Esophagus muscularis mucosa (tissue), 4 donors: Measurements from ENCODE around the gene SLC4A2. TPM values are rescaled to one million over a fixed set of nuclear protein-coding genes. Genes with fewer than 3 reads are reported as not detected.

Experiments
- DNase-seq: peaks from one replicate; pipeline ENCODE4 v3.0.0-alpha.2; 2017; ENCODE audit errors: extremely low spot score
- H3K27ac ChIP-seq, 4 donors: fragments of 200-600 bp; sonication (generic); replicated peaks in 1 of 4; 1 replicate in 3 of 4; 2 replicates in 1 of 4; pipeline ENCODE4 v1.5.1; 2016 to 2019; ENCODE audit warnings: mild to moderate bottlenecking in 1 of 4
- H3K27me3 ChIP-seq, 4 donors: fragments of 200-600 bp; sonication (generic); one replicate each; pipeline versions ENCODE4 v1.5.1 to v1.6.0; 2016 to 2019
- H3K36me3 ChIP-seq, 4 donors: fragments of 200-600 bp; sonication (generic); one replicate each; pipeline ENCODE4 v1.5.1; 2016 to 2019
- H3K4me1 ChIP-seq, 4 donors: fragments of 200-600 bp; sonication (generic); one replicate each; pipeline ENCODE4 v1.5.1; 2016 to 2019
- H3K4me3 ChIP-seq, 4 donors: fragments of 200-600 bp; sonication (generic); 1 replicate in 2 of 4; 2 replicates in 2 of 4; pipeline ENCODE4 v1.5.1; 2016 to 2019; ENCODE audit warnings: mild to moderate bottlenecking in 4 of 4, moderate library complexity in 1 of 4
- H3K9me3 ChIP-seq, 4 donors: fragments of 200-600 bp; sonication (generic); 1 replicate in 3 of 4; 2 replicates in 1 of 4; pipeline ENCODE4 v1.5.1; 2016 to 2019
- EP300 ChIP-seq: sonication (generic); formaldehyde crosslinking; IDR thresholded peaks from one replicate; pipeline ENCODE4 v1.6.1; 2017; ENCODE audit warnings: antibody characterized with exemption
- POLR2A ChIP-seq: fragments of 450-650 bp; IDR thresholded peaks from one replicate; pipeline ENCODE4 v1.6.1; 2017; ENCODE audit warnings: antibody characterized with exemption, moderate library complexity, mild to moderate bottlenecking, low read depth
- POLR2AphosphoS5 ChIP-seq, 2 donors: sonication (generic); formaldehyde crosslinking; IDR thresholded peaks; one replicate each; pipeline ENCODE4 v1.6.1; 2017; ENCODE audit warnings: antibody characterized with exemption in 2 of 2
- WGBS: methylation state at CpG from one replicate; pipeline ENCODE4 v1.1.5; 2018; 5-methylcytosine and 5-hydroxymethylcytosine counted together
- intact Hi-C: fragments of 100-400 bp; cut with DNase I; formaldehyde crosslinking; loops from one replicate; pipeline ENCODE4 v1.15.1; 2023
- total RNA-seq, 4 donors: library from RNA; depleted of rRNA; stranded (reverse); fragments of >200 nt; gene quantifications; one replicate each; pipeline versions ENCODE4 v1.1.0 to v1.2.1, GENCODE V29; 2016
- TF ChIP-seq, protein P1 (sequence below), 3 experiments: fragments of 200-600 bp in 2 of 3; fragments of 450-650 bp in 1 of 3; sonication (generic) in 2 of 3; IDR thresholded peaks; one replicate each; pipeline ENCODE4 v1.5.1; 2017 to 2019; ENCODE audit warnings: antibody characterized with exemption in 3 of 3, mild to moderate bottlenecking in 2 of 3, moderate library complexity in 1 of 3

The SLC4A2 gene
- total RNA-seq, 4 donors from 2014 or later: 96.8 to 165 (median 122) TPM

DNA sequence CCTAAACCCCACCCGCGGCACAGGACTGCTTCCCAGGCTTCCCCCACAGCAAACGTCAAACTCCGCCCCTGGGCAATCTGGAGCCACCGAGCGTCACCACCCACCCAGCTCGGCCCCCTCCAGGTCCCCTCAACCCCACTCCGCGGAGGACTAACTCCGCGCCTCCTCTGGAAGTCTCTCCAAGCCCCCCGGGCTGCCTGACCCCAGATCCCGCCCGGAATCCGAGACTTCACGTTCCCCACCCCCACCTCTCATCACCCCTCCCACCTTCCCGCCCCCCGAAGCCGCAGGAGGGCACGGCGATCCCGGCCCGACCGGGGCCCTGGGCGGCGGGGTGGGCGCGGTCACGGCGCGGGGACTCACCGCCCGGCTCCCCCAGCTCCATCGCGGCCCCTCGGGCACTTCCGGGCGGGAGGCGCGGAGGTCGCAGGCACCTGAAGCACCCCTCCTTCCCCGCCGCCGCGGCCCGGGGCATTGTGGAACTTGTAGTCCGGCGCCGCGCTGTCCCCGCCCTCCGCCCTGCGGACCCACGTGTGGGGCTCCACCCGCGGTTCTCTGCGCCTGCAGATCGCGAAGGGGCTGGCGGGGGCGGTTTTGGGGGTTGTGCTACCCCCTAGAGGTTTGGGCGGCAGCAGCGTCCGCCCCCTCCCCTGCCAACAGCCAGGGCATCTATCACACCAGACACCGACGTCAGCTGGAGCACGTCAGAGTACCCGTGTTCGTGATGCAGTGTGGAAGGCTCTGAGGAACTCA lies 23.9 kb downstream of the SLC4A2 start, which contains the start of gene TMUB1:
TSS of gene TMUB1 (minus strand) at position 423 of the 753 bp plus-strand sequence. CDS start 930 bp downstream, outside the sequence.
- Histone ChIP-seq H3K9me3 (no peaks in the 10 kb centered on the region), H3K27me3 (no peaks in the 10 kb centered on the region), H3K36me3 (peaks cover 0 to 2% (median 0%) of the 10 kb centered on the region in 4 donors), H3K27ac (peak within 1 kb of the TSS; percentile 89 to 99 (median 94)), H3K4me3 (peak within 1 kb of the TSS; percentile 66 to 89 (median 82)), H3K4me1 (peaks cover 57 to 69% (median 64%) of the 10 kb centered on the region in 4 donors)
- intact Hi-C loops: no loop called here
- DNase-seq: no peak
- 2% methylated on average over 13 of the region's 69 CpGs for WGBS
- TF ChIP-seq POLR2A: peak; percentile 40
- no peak for TF ChIP-seq EP300
- TF ChIP-seq, protein P1, sequence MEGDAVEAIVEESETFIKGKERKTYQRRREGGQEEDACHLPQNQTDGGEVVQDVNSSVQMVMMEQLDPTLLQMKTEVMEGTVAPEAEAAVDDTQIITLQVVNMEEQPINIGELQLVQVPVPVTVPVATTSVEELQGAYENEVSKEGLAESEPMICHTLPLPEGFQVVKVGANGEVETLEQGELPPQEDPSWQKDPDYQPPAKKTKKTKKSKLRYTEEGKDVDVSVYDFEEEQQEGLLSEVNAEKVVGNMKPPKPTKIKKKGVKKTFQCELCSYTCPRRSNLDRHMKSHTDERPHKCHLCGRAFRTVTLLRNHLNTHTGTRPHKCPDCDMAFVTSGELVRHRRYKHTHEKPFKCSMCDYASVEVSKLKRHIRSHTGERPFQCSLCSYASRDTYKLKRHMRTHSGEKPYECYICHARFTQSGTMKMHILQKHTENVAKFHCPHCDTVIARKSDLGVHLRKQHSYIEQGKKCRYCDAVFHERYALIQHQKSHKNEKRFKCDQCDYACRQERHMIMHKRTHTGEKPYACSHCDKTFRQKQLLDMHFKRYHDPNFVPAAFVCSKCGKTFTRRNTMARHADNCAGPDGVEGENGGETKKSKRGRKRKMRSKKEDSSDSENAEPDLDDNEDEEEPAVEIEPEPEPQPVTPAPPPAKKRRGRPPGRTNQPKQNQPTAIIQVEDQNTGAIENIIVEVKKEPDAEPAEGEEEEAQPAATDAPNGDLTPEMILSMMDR (IDR thresholded peaks at IDR 0.05): peak in 1 of 3 experiments; percentile 7
- peak; percentile 66 to 77 for TF ChIP-seq POLR2AphosphoS5 (IDR thresholded peaks at IDR 0.05)

DNA sequence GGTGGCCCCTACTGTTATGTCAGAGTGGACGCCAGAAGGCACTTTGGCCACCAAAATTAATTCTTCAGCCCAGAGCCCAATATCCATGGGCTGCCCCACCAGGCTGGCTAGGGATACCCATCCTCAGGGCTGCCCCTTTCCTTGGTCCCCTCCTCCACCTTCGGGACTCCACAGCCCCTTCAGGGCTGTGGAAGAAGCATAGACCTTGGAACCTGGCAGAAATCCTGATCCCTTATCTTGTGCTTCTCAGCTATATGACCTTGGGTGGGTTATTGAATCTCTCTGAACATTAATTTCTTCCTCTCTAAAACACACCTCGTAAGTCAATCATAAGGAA lies 24.4 kb downstream of the SLC4A2 start:
- WGBS: 38% methylated on average over 3 of the region's 3 CpGs
- Histone ChIP-seq H3K9me3 (no peaks in the 10 kb centered on the region), H3K4me1 (peaks cover 57 to 69% (median 64%) of the 10 kb centered on the region in 4 donors), H3K27me3 (no peaks in the 10 kb centered on the region), H3K27ac (peak overlapping the region; percentile 89 to 99 (median 94)), H3K4me3 (peak overlapping the region; percentile 66 to 89 (median 82)), H3K36me3 (peaks cover 0 to 2% (median 0%) of the 10 kb centered on the region in 4 donors)
- intact Hi-C loops: no loop called here
- no peak for DNase-seq
- no peak for TF ChIP-seq EP300
- TF ChIP-seq POLR2A: no peak
- TF ChIP-seq POLR2AphosphoS5 (IDR thresholded peaks at IDR 0.05): no peak
- TF ChIP-seq, protein P1 (IDR thresholded peaks at IDR 0.05): no peak

DNA sequence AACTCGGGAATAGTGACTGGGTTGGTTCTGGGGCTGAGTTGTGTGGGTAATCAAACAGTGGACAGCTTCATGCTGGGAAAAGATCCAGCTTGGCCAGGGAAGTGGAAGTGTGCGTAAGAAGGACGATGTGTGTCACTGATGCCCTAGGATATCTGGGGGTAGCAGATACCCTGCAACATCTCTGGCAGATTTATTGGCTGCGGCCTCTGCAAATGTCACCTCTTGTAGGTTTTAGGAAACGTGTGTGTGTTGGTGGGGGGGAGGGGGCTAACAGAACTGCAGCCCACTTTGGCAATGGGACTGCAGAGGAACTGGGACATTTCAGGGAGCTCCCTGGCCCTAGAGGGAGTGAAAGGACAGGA lies 25.9 kb downstream of the SLC4A2 start:
- H3K27ac ChIP-seq: peak overlapping the region; percentile 80 to 93 (median 89)
- no peak for DNase-seq

DNA sequence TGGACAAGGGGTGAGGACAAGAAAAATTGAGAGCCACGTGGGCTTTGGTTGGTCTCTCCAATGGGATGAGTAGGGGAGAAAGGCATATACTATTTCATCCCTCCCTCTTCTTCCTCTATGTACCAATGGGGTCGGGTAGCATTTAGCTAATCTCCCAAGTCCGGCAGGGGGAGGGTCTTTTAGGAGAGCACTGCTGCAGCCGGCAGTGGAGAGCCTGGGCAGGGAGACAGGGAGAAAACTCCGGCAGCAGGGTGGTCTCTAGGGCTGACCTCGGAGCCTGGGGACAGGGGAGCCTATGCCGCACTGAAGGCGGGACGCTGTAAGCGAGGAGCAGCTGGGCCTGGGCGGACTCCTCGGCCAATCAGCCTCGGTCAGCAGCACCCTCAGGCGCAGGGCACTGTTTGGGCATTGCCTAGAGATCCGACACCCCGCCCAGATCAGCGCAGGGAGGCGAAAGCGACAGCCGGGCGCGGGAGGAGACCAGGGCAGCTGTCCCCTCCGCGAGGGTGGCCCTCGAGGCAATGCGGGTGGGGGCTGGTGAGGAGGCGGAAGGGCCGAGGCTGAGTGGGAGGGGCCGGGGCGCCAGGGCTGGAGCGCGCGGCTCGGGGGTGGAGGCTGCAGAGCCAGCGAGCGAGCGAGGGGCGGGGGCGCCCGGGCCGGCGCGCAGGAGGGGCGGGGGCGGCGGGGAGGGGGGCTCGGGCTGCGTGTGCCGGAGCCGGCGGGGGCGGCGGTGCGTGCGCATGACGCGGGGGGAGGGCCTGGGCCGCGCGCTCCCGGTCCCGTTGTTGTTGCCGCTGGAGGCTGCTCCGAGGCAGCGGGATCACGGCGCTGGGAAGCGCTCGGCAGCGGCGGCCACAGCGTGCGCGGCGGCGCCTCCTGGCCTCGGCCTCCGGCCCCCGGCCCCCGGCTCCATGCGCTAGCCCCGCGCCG lies 26.6 kb downstream of the SLC4A2 start, which contains the start of gene AGAP3:
TSS of gene AGAP3 (plus strand) at position 785 of the 930 bp plus-strand sequence. CDS start 267 bp downstream, outside the sequence.
- Histone ChIP-seq H3K4me1 (peaks cover 61 to 74% (median 71%) of the 10 kb centered on the region in 4 donors), H3K4me3 (peak within 1 kb of the TSS; percentile 77 to 89 (median 80)), H3K36me3 (peaks cover 0 to 2% (median 0%) of the 10 kb centered on the region in 4 donors), H3K9me3 (no peaks in the 10 kb centered on the region), H3K27ac (peak within 1 kb of the TSS; percentile 88 to 93 (median 90)), H3K27me3 (no peaks in the 10 kb centered on the region)
- TF ChIP-seq POLR2A (peak; percentile 73), POLR2AphosphoS5 (IDR thresholded peaks at IDR 0.05) (peak; percentile 77 to 93), EP300 (no peak)
- TF ChIP-seq, protein P1 (IDR thresholded peaks at IDR 0.05): no peak
- DNase-seq: peak; percentile 96
- intact Hi-C loops: no loop called here
- WGBS: 2% methylated on average over 20 of the region's 84 CpGs

More for the DNA sequence above, 25.9 kb downstream of the SLC4A2 start:
- 24% methylated on average over 5 of the region's 5 CpGs for WGBS
- Histone ChIP-seq H3K27me3 (no peaks in the 10 kb centered on the region), H3K36me3 (peaks cover 0 to 2% (median 0%) of the 10 kb centered on the region in 4 donors), H3K4me1 (peaks cover 58 to 69% (median 66%) of the 10 kb centered on the region in 4 donors), H3K4me3 (peak overlapping the region in 3 of 4 donors; percentile 77 to 89 (median 78)), H3K9me3 (no peaks in the 10 kb centered on the region)
- intact Hi-C loops: no loop called here
- TF ChIP-seq POLR2A: no peak
- TF ChIP-seq EP300: no peak
- no peak for TF ChIP-seq POLR2AphosphoS5 (IDR thresholded peaks at IDR 0.05)
- TF ChIP-seq, protein P1 (IDR thresholded peaks at IDR 0.05): no peak
